ENCODE measurements around the gene ZFYVE9.

- no peak for TF ChIP-seq CTCF (IDR thresholded peaks at IDR 0.05 in 2 of 3, conservative IDR thresholded peaks at IDR 0.05 in 1 of 3; ENCODE audit: control insufficient read depth in 2 of 3, extremely low read depth in 1 of 3, insufficient read depth in 1 of 3, low read depth in 3 of 3, low read length in 3 of 3)
- no peak for TF ChIP-seq EZH2 (IDR thresholded peaks at IDR 0.05; ENCODE audit: borderline replicate concordance, control insufficient read depth, low read depth, low read length)
- TF ChIP-seq EGR1 (IDR thresholded peaks at IDR 0.05; ENCODE audit: borderline replicate concordance in 1 of 2, low read depth in 2 of 2, low read length in 2 of 2), result no peak
- no peak for TF ChIP-seq PAX5 (IDR thresholded peaks at IDR 0.05; ENCODE audit: borderline replicate concordance, low read depth, low read length)
- no peak for TF ChIP-seq REST (IDR thresholded peaks at IDR 0.05; ENCODE audit: low read depth, low read length)
- TF ChIP-seq SUZ12 (IDR thresholded peaks at IDR 0.05; ENCODE audit: unreplicated experiment), result no peak
These were observed 163.7 kb downstream of the ZFYVE9 start for GRCh38 chr1:52305417-52306226.

All from GM12878 (cell line).